GM13977 (cell line): ENCODE results near the gene FBRSL1.

Source experiments
- DNase-seq: peaks from one replicate; pipeline ENCODE4 v3.0.0; 2012; ENCODE audit warnings: low spot score
- in situ Hi-C: fragments of 300-500 bp; cut with MboI; formaldehyde crosslinking; loops from one replicate; pipeline ENCODE4 v1.12.0; 2022; ENCODE audit warnings: low sequenced_read_pairs, low pct_unique_long_range_greater_than_20kb, mixed read lengths, inconsistent platforms; ENCODE audit not compliant: unreplicated experiment
- TF ChIP-seq, protein P1 (sequence below): IDR thresholded peaks from 2 replicates; pipeline ENCODE4 v1.5.1; 2012; ENCODE audit warnings: mild to moderate bottlenecking, control low read depth; ENCODE audit not compliant: insufficient read depth; ENCODE audit errors: extremely low read depth, missing control alignments

Gene FBRSL1

GRCh38 chr12:132521712-132522292 lies 31.9 kb downstream of the FBRSL1 start:
- TF ChIP-seq, protein P1, sequence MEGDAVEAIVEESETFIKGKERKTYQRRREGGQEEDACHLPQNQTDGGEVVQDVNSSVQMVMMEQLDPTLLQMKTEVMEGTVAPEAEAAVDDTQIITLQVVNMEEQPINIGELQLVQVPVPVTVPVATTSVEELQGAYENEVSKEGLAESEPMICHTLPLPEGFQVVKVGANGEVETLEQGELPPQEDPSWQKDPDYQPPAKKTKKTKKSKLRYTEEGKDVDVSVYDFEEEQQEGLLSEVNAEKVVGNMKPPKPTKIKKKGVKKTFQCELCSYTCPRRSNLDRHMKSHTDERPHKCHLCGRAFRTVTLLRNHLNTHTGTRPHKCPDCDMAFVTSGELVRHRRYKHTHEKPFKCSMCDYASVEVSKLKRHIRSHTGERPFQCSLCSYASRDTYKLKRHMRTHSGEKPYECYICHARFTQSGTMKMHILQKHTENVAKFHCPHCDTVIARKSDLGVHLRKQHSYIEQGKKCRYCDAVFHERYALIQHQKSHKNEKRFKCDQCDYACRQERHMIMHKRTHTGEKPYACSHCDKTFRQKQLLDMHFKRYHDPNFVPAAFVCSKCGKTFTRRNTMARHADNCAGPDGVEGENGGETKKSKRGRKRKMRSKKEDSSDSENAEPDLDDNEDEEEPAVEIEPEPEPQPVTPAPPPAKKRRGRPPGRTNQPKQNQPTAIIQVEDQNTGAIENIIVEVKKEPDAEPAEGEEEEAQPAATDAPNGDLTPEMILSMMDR: no peak
- in situ Hi-C loops: no loop called here
- DNase-seq: no peak

GRCh38 chr12:132522592-132523380 lies 32.8 kb downstream of the FBRSL1 start:
- in situ Hi-C loops: no loop called here
- no peak for DNase-seq
- TF ChIP-seq, protein P1: no peak

- in situ Hi-C loops: no loop called here
- TF ChIP-seq, protein P1: peak; percentile 85
Measured at GRCh38 chr12:132523576-132524331, 33.8 kb downstream of the FBRSL1 start.

GRCh38 chr12:132524405-132524804 lies 34.5 kb downstream of the FBRSL1 start:
- no peak for DNase-seq
- in situ Hi-C loops: no loop called here
- TF ChIP-seq, protein P1: no peak

More at GRCh38 chr12:132523576-132524331, 33.8 kb downstream of the FBRSL1 start:
- peak; percentile 95 for DNase-seq

- in situ Hi-C loops: no loop called here
- no peak for DNase-seq
- TF ChIP-seq, protein P1: no peak
Measured at GRCh38 chr12:132525011-132525832, 35.3 kb downstream of the FBRSL1 start.
